ENCODE data around the gene PPFIBP2. TPM values are rescaled to one million over a fixed set of nuclear protein-coding genes. Genes with fewer than 3 reads are reported as not detected.

The PPFIBP2 gene
- total and polyA plus RNA-seq, 4 donors, result 7.7 to 51.3 (median 18.6) TPM

- H3K9me3 ChIP-seq (ENCODE audit: control insufficient read depth in 4 of 4, insufficient read depth in 3 of 4, low read length in 3 of 4), result no peaks in the 10 kb centered on the region
- peak; percentile 32 for ATAC-seq (ENCODE audit: insufficient read depth, low FRiP score)
- DNase-seq, result peak; percentile 56 to 69 (median 58)
- WGBS, 2 donors, result 14 to 24% methylated on average over 18 of the region's 18 CpGs
- H3K27ac ChIP-seq (ENCODE audit: low read depth in 1 of 2, low read length in 1 of 2), result peak overlapping the region; percentile 95 to 99
- peaks cover 0 to 12% (median 5%) of the 10 kb centered on the region in 4 donors for H3K36me3 ChIP-seq (ENCODE audit: control insufficient read depth in 4 of 4, insufficient read depth in 4 of 4, low read length in 4 of 4)
- no peak for TF ChIP-seq CTCF (IDR thresholded peaks at IDR 0.05; ENCODE audit: control extremely low read depth, extremely low read depth)
- peak overlapping the region; percentile 66 for H3K4me3 ChIP-seq
- peaks cover 5 to 27% (median 8%) of the 10 kb centered on the region in 5 donors for H3K4me1 ChIP-seq (ENCODE audit: control insufficient read depth in 5 of 5, insufficient read depth in 5 of 5, low read length in 5 of 5)
- H3K9ac ChIP-seq (ENCODE audit: insufficient read depth in 1 of 2, low read length in 2 of 2), result peak overlapping the region in 1 of 2 donors; percentile 54
- peaks cover 0 to 18% (median 17%) of the 10 kb centered on the region in 3 donors for H3K27me3 ChIP-seq (ENCODE audit: control insufficient read depth in 3 of 3, insufficient read depth in 3 of 3, low read length in 2 of 3)
Measured at GRCh38 chr11:7512525-7513233, 1.1 kb upstream of the PPFIBP2 start.

DNA sequence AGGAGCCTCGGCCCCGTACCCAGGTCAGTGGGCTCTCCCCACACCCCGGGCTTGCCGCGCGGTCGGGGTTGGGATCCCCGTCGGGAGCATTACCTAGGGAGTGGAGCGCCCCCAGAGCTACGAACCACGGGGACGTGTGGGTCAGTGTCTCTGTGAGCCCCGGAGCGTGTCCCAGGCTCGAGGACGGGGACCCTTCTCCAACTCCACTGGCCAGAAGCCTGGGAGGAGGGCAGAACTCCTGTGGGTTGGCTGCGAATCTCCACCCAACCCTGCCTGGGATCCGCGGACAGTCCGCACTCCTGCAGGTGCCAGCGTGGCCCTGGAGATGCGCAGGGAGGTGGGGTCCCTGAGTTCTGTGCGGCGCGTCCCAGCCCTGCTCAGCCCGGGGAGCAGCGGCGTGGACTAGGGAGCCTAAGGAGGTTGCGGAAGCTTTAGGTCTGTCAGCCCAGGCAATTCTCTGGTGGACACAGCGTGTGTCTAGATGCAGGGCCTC lies 346 bp downstream of the PPFIBP2 start:
- Histone ChIP-seq H3K27me3 (ENCODE audit: control insufficient read depth in 3 of 3, insufficient read depth in 3 of 3, low read length in 2 of 3) (peaks cover 0 to 18% (median 17%) of the 10 kb centered on the region in 3 donors), H3K9me3 (ENCODE audit: control insufficient read depth in 4 of 4, insufficient read depth in 3 of 4, low read length in 3 of 4) (no peaks in the 10 kb centered on the region), H3K9ac (ENCODE audit: insufficient read depth in 1 of 2, low read length in 2 of 2) (peak overlapping the region; percentile 47 to 49), H3K27ac (ENCODE audit: low read depth in 1 of 2, low read length in 1 of 2) (peak overlapping the region; percentile 95 to 99), H3K4me3 (peak overlapping the region; percentile 66), H3K36me3 (ENCODE audit: control insufficient read depth in 4 of 4, insufficient read depth in 4 of 4, low read length in 4 of 4) (peaks cover 0 to 12% (median 5%) of the 10 kb centered on the region in 4 donors), H3K4me1 (ENCODE audit: control insufficient read depth in 5 of 5, insufficient read depth in 5 of 5, low read length in 5 of 5) (peaks cover 5 to 27% (median 8%) of the 10 kb centered on the region in 5 donors)
- WGBS, 2 donors, result 3% methylated on average over 31 of the region's 31 CpGs
- TF ChIP-seq CTCF (IDR thresholded peaks at IDR 0.05; ENCODE audit: control extremely low read depth, extremely low read depth), result no peak
- ATAC-seq (ENCODE audit: insufficient read depth, low FRiP score) (peak; percentile 0), DNase-seq (no peak)

GRCh38 chr11:7515447-7515886 lies 1.7 kb downstream of the PPFIBP2 start:
- Histone ChIP-seq H3K27ac (ENCODE audit: low read depth in 1 of 2, low read length in 1 of 2) (no peak overlapping the region), H3K27me3 (ENCODE audit: control insufficient read depth in 3 of 3, insufficient read depth in 3 of 3, low read length in 2 of 3) (peaks cover 0 to 18% (median 17%) of the 10 kb centered on the region in 3 donors), H3K9ac (ENCODE audit: insufficient read depth in 1 of 2, low read length in 2 of 2) (no peak overlapping the region), H3K4me1 (ENCODE audit: control insufficient read depth in 5 of 5, insufficient read depth in 5 of 5, low read length in 5 of 5) (peaks cover 5 to 27% (median 8%) of the 10 kb centered on the region in 5 donors), H3K9me3 (ENCODE audit: control insufficient read depth in 4 of 4, insufficient read depth in 3 of 4, low read length in 3 of 4) (no peaks in the 10 kb centered on the region), H3K36me3 (ENCODE audit: control insufficient read depth in 4 of 4, insufficient read depth in 4 of 4, low read length in 4 of 4) (peaks cover 0 to 6% (median 1%) of the 10 kb centered on the region in 4 donors), H3K4me3 (no peak overlapping the region)
- no peak for ATAC-seq (ENCODE audit: insufficient read depth, low FRiP score)
- 97% methylated on average over 1 of the region's 1 CpG for WGBS, 2 donors
- no peak for DNase-seq
- no peak for TF ChIP-seq CTCF (IDR thresholded peaks at IDR 0.05; ENCODE audit: control extremely low read depth, extremely low read depth)

All from lung (tissue), 12 donors.